ENCODE data around the gene ZC3H4. TPM values are rescaled to one million over a fixed set of nuclear protein-coding genes. Genes with fewer than 3 reads are reported as not detected.

ZC3H4 gene
- total and polyA plus RNA-seq, 9 of the 15 experiments (the other 6 are each of a cell fraction or from before 2014, with no cell fraction given): 2.2 to 75.6 (median 18.3) TPM

DNA sequence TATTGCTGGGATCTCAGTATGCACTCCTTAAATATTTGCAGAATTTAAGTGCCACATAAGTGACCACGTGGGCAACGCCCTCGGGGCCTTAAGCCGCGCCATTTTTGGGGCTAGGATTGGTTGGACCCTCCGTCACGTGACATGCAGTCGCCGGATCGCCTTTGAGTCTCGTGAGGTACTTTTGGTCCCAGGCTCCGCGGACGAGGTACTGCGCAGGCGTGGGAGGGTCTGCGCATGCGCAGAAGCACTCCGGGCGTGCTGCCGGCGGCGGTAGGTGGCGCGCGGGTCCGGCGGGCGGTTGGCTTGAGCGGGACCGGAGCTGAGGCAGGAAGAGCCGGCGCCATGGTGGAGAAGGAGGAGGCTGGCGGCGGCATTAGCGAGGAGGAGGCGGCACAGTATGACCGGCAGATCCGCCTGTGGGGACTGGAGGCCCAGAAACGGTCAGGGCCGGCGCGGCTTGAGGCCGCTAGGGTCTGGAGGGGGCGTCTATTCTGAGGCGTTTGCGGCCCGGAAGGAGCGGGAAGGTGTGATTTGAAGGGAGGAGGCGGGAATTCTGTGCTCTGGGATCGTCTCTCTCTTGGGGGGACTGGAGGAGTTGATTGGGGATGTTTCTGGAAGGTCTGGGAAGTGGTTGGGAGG is 17.1 kb upstream of the ZC3H4 start, which contains the start of gene SAE1 (continued):
- TF ChIP-seq RBM15 (IDR thresholded peaks at IDR 0.05; ENCODE audit: insufficient read depth, low read length) (no peak), HDAC6 (IDR thresholded peaks at IDR 0.05; ENCODE audit: low read depth, low read length) (no peak), NR3C1 (CRISPR knock-in tag; IDR thresholded peaks at IDR 0.05) (no peak), FOXK1 (CRISPR knock-in tag; IDR thresholded peaks at IDR 0.05; ENCODE audit: borderline replicate concordance) (0 out of 2 replicates have a peak, but pooled peaks have one; percentile 88), ZNF77 (CRISPR knock-in tag; IDR thresholded peaks at IDR 0.05) (no peak), TFE3 (CRISPR knock-in tag; IDR thresholded peaks at IDR 0.05) (peak; percentile 99), SRSF9 (IDR thresholded peaks at IDR 0.05; ENCODE audit: borderline replicate concordance, low read depth, low read length) (no peak), TAF9B (IDR thresholded peaks at IDR 0.05; ENCODE audit: partially characterized antibody) (peak; percentile 74), ZC3H4 (CRISPR knock-in tag; IDR thresholded peaks at IDR 0.05; ENCODE audit: borderline replicate concordance) (no peak), ZNF830 (CRISPR knock-in tag; IDR thresholded peaks at IDR 0.05) (no peak), ZNF655 (CRISPR knock-in tag; IDR thresholded peaks at IDR 0.05) (no peak), SMARCA4 (IDR thresholded peaks at IDR 0.05) (no peak), ZNF778 (CRISPR knock-in tag; IDR thresholded peaks at IDR 0.05) (no peak), SAP30 (IDR thresholded peaks at IDR 0.05; ENCODE audit: borderline replicate concordance, insufficient read depth, low read depth, low read length, poor library complexity, severe bottlenecking) (no peak), NBN (IDR thresholded peaks at IDR 0.05; ENCODE audit: low read depth) (no peak), TRIM24 (IDR thresholded peaks at IDR 0.05) (peak; percentile 90 to 95), GTF2F1 (IDR thresholded peaks at IDR 0.05; ENCODE audit: low read depth, low read length) (0 out of 2 replicates have a peak, but pooled peaks have one; percentile 42), KAT8 (IDR thresholded peaks at IDR 0.05; ENCODE audit: low read depth) (no peak), THRA (IDR thresholded peaks at IDR 0.05) (no peak), CBX1 (IDR thresholded peaks at IDR 0.05; ENCODE audit: low read depth) (peak; percentile 84), MLLT1 (IDR thresholded peaks at IDR 0.05) (peak in 1 of 2 experiments; percentile 77; a peak in 1 of 4 replicates), BDP1 (IDR thresholded peaks at IDR 0.05; ENCODE audit: insufficient read depth, insufficient read length) (no peak), ZNF12 (CRISPR knock-in tag; IDR thresholded peaks at IDR 0.05) (peak; percentile 38; the same call in 1 of the 2 replicates), SNAPC5 (CRISPR knock-in tag; IDR thresholded peaks at IDR 0.05) (no peak), ZNF239 (CRISPR knock-in tag; IDR thresholded peaks at IDR 0.05) (no peak)
